Brain microvascular endothelial cell (primary cell): ENCODE data around the gene HNRNPC.

Experiments used
- DNase-seq: peaks from one replicate; pipeline ENCODE4 v3.0.0-alpha.2; 2020
- H3K27ac ChIP-seq: fragments of 250-450 bp; sonication (Bioruptor Pico); 2 replicates; pipeline ENCODE4 v1.5.1; 2020; ENCODE audit warnings: mild to moderate bottlenecking, moderate library complexity
- H3K27me3 ChIP-seq: fragments of 250-450 bp; sonication (Bioruptor Pico); replicated peaks from 2 replicates; pipeline ENCODE4 v1.5.1; 2020; ENCODE audit warnings: mild to moderate bottlenecking
- H3K36me3 ChIP-seq: fragments of 250-450 bp; sonication (Bioruptor Pico); replicated peaks from 2 replicates; pipeline ENCODE4 v1.5.1; 2020; ENCODE audit warnings: mild to moderate bottlenecking
- H3K4me3 ChIP-seq: 2 replicates; pipeline ENCODE4 v1.5.1; 2011; ENCODE audit warnings: low read depth, mild to moderate bottlenecking, control low read depth, low read length, moderate library complexity
- CTCF ChIP-seq: IDR thresholded peaks from 2 replicates; pipeline ENCODE4 v1.5.1; 2011; ENCODE audit warnings: low read depth, mild to moderate bottlenecking, moderate library complexity, low read length, control low read depth, inconsistent platforms; ENCODE audit errors: missing control alignments
- in situ Hi-C: cut with HindIII; loops from 2 replicates; pipeline ENCODE4 v1.10.0; 2017; ENCODE audit warnings: low sequenced_read_pairs, low pct_ligation_motif_present

The HNRNPC gene

DNA sequence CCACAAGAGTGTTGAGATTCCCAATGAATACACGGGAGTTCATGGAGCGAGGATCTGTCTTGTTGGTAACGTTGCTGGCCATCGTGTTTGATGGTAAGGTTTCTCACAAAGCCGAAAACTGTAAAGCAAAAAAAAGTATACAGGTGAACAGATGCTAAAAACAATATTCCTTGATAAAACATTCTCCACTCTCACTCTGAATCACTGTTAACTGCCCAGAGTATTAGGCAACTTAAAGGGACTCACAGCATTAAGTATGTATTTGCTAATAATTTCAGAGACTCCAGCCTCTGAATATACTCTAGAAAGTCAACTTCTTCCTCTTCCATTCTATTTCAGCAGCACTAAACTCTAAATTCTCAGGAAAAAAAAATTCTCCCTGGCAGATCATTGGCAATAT, 35.1 kb downstream of the HNRNPC start:
- DNase-seq = no peak
- Histone ChIP-seq H3K4me3 (no peak overlapping the region), H3K36me3 (peaks cover 55% of the 10 kb centered on the region), H3K27ac (no peak overlapping the region), H3K27me3 (no peaks in the 10 kb centered on the region)
- in situ Hi-C loops = no loop called here
- no peak for TF ChIP-seq CTCF

DNA sequence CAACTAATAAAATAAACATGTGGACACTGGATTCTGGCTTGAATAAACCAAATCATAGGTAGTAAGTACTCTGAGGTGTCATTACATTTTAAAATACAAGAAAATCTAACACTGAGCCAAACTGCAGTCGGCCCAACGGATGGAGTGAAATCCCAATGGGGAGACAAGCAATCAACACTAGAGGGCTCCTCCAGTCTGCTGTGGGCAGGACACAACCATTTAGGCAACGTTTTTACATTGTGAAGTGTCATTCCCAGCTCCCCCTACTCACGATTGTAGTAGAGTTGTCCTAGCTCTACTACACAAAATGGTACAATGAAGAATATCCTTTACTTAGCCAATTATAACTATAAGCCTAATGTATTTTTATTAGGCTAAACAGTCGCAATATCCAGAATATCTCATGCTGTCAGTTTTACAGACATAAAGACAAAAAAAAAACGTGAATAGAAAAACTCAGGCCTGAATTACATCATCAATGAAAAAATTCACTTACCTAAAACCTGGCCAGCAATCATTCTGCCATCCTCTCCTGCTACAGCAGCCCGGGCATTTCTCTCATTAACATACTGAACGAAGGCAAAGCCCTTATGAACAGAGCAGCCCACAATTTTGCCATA, 35.7 kb downstream of the HNRNPC start:
- DNase-seq = no peak
- in situ Hi-C loops = no loop called here

GRCh38 chr14:21231020-21231652, 38.1 kb downstream of the HNRNPC start:
- Histone ChIP-seq H3K4me3 (no peak overlapping the region), H3K36me3 (peaks cover 62% of the 10 kb centered on the region), H3K27ac (no peak overlapping the region), H3K27me3 (no peaks in the 10 kb centered on the region)
- no peak for DNase-seq
- TF ChIP-seq CTCF = no peak
- in situ Hi-C loops = no loop called here

More for the DNA sequence above, 35.7 kb downstream of the HNRNPC start:
- Histone ChIP-seq H3K27ac (no peak overlapping the region), H3K36me3 (peaks cover 54% of the 10 kb centered on the region), H3K4me3 (no peak overlapping the region), H3K27me3 (no peaks in the 10 kb centered on the region)
- peak; percentile 56 for TF ChIP-seq CTCF

DNA sequence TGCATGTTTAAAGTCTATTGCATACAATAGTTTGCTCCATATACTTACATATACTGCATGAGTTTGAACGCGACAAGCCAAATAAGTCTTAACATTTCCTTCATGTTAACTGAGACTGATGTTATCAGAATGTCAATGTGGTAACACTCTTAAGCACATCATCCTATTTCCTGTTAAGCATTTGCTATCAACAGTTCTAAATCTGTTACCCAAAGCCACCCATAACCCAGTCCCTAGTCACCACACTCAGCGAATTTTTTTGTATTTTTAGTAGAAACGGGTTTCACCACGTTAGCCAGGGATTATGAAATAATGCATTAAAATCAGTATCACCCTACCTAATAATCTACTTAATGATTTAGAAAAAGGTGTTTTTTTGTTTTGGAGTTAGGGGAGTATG, 39.4 kb downstream of the HNRNPC start:
- Histone ChIP-seq H3K36me3 (peaks cover 73% of the 10 kb centered on the region), H3K27ac (no peak overlapping the region), H3K4me3 (no peak overlapping the region), H3K27me3 (no peaks in the 10 kb centered on the region)
- no peak for TF ChIP-seq CTCF
- in situ Hi-C loops = no loop called here
- DNase-seq = no peak

GRCh38 chr14:21227981-21228380, 41.3 kb downstream of the HNRNPC start:
- no peak overlapping the region for H3K27ac ChIP-seq

More at GRCh38 chr14:21227981-21228380, 41.3 kb downstream of the HNRNPC start:
- DNase-seq = no peak
- in situ Hi-C loops = no loop called here
- H3K36me3 ChIP-seq = peaks cover 77% of the 10 kb centered on the region
- no peak overlapping the region for H3K4me3 ChIP-seq
- no peak for TF ChIP-seq CTCF
- no peaks in the 10 kb centered on the region for H3K27me3 ChIP-seq
